DND-41 (cell line): Measurements from ENCODE around the gene PRMT1.

Experiments used
- ATAC-seq: fragments of 200-7000 bp; cut with Tn5 transposase; 3 replicates; pipeline ENCODE4 v1.9.1; 2021; ENCODE audit warnings: low read depth; ENCODE audit not compliant: insufficient read depth
- DNase-seq: peaks from one replicate; pipeline ENCODE4 v3.0.0-alpha.2; 2020
- H2AFZ ChIP-seq: 2 replicates; pipeline ENCODE4 v1.6.0; 2012; ENCODE audit warnings: low read depth, low read length
- H3K27ac ChIP-seq: 2 replicates; pipeline ENCODE4 v1.5.1; 2012; ENCODE audit warnings: low read length, inconsistent platforms
- H3K27me3 ChIP-seq: fragments of 200-600 bp; sonication (generic); 2 replicates; pipeline ENCODE4 v1.6.0; 2012; ENCODE audit warnings: low read length, mild to moderate bottlenecking, inconsistent platforms; ENCODE audit not compliant: insufficient read depth, poor library complexity
- H3K36me3 ChIP-seq: 2 replicates; pipeline ENCODE4 v1.5.1; 2012; ENCODE audit warnings: low read length, inconsistent platforms; ENCODE audit not compliant: insufficient read depth
- H3K4me1 ChIP-seq: 2 replicates; pipeline ENCODE4 v1.5.1; 2012; ENCODE audit warnings: mild to moderate bottlenecking, low read length; ENCODE audit not compliant: insufficient read depth
- H3K4me2 ChIP-seq: 2 replicates; pipeline ENCODE4 v1.6.0; 2012; ENCODE audit warnings: mild to moderate bottlenecking, moderate library complexity, low read length, inconsistent platforms; ENCODE audit not compliant: insufficient read depth
- H3K4me3 ChIP-seq, 2 experiments: fragments of 200-600 bp in 1 of 2; shearing (Covaris generic) in 1 of 2; 2 replicates each; pipeline ENCODE4 v1.5.1; 2012 to 2016; ENCODE audit warnings: inconsistent platforms in 2 of 2, low read length in 2 of 2, mild to moderate bottlenecking in 2 of 2, low read depth in 1 of 2, moderate library complexity in 1 of 2
- H3K79me2 ChIP-seq: 2 replicates; pipeline ENCODE4 v1.6.0; 2012; ENCODE audit warnings: low read length, inconsistent platforms; ENCODE audit not compliant: insufficient read depth
- H3K9ac ChIP-seq: 2 replicates; pipeline ENCODE4 v1.6.0; 2012; ENCODE audit warnings: low read depth, mild to moderate bottlenecking, inconsistent platforms, low read length, moderate library complexity
- H3K9me3 ChIP-seq: 2 replicates; pipeline ENCODE4 v1.5.1; 2012; ENCODE audit warnings: low read length, moderate library complexity, mild to moderate bottlenecking, inconsistent platforms; ENCODE audit not compliant: insufficient read depth, severe bottlenecking
- H4K20me1 ChIP-seq: 2 replicates; pipeline ENCODE4 v1.6.0; 2012; ENCODE audit warnings: low read length; ENCODE audit not compliant: insufficient read depth
- CTCF ChIP-seq: IDR thresholded peaks from 2 replicates; pipeline ENCODE4 v1.5.1; 2012; ENCODE audit warnings: borderline replicate concordance, low read length, moderate library complexity, mild to moderate bottlenecking; ENCODE audit not compliant: poor library complexity, severe bottlenecking; ENCODE audit errors: extremely low read depth
- EZH2 ChIP-seq: IDR thresholded peaks from 3 replicates; pipeline ENCODE4 v1.6.1; 2012; ENCODE audit warnings: borderline replicate concordance, low read depth, mild to moderate bottlenecking, moderate library complexity, low read length, inconsistent platforms; ENCODE audit not compliant: severe bottlenecking

The PRMT1 gene

GRCh38 chr19:49640113-49640898 is 36.8 kb upstream of the PRMT1 start, which contains the start of gene RRAS:
TSS of gene RRAS (minus strand) at chr19:49640143. CDS start at chr19:49640098, 45 bp downstream.
- H3K4me1 ChIP-seq, result peaks cover 42% of the 10 kb centered on the region
- peak; percentile 81 for ATAC-seq
- peak within 1 kb of the TSS; percentile 88 for H3K4me2 ChIP-seq
- peak; percentile 1 for TF ChIP-seq CTCF
- no peak for TF ChIP-seq EZH2
- H3K36me3 ChIP-seq, result peaks cover 13% of the 10 kb centered on the region
- peaks cover 16% of the 10 kb centered on the region for H4K20me1 ChIP-seq
- H3K9ac ChIP-seq, result peak within 1 kb of the TSS; percentile 99
- peak within 1 kb of the TSS; percentile 62 for H2AFZ ChIP-seq
- peak within 1 kb of the TSS; percentile 54 to 91 for H3K4me3 ChIP-seq
- H3K27me3 ChIP-seq, result no peaks in the 10 kb centered on the region
- peaks cover 41% of the 10 kb centered on the region for H3K79me2 ChIP-seq
- DNase-seq, result peak; percentile 100
- no peaks in the 10 kb centered on the region for H3K9me3 ChIP-seq
- peak within 1 kb of the TSS; percentile 92 for H3K27ac ChIP-seq

GRCh38 chr19:49641688-49642491 is 35.2 kb upstream of the PRMT1 start, which contains the start of gene SCAF1:
TSS of gene SCAF1 (plus strand) at chr19:49642209. CDS start at chr19:49645027, 2,818 bp downstream.
- Histone ChIP-seq H3K36me3 (peaks cover 29% of the 10 kb centered on the region), H3K27me3 (no peaks in the 10 kb centered on the region), H3K4me2 (peak within 1 kb of the TSS; percentile 99), H3K27ac (peak within 1 kb of the TSS; percentile 94), H3K9ac (peak within 1 kb of the TSS; percentile 99), H3K9me3 (no peaks in the 10 kb centered on the region), H3K4me3 (peak within 1 kb of the TSS; percentile 91 to 100), H2AFZ (peak within 1 kb of the TSS; percentile 74), H3K79me2 (peaks cover 57% of the 10 kb centered on the region), H3K4me1 (peaks cover 46% of the 10 kb centered on the region), H4K20me1 (peaks cover 30% of the 10 kb centered on the region)
- ATAC-seq, result peak; percentile 55
- DNase-seq, result peak; percentile 100
- TF ChIP-seq EZH2, result no peak
- no peak for TF ChIP-seq CTCF

GRCh38 chr19:49642492-49643035 is 34.5 kb upstream of the PRMT1 start:
- no peak for ATAC-seq
- Histone ChIP-seq H3K9me3 (no peaks in the 10 kb centered on the region), H3K27me3 (no peaks in the 10 kb centered on the region), H4K20me1 (peaks cover 34% of the 10 kb centered on the region), H3K79me2 (peaks cover 64% of the 10 kb centered on the region), H3K9ac (peak overlapping the region; percentile 99), H3K4me3 (peak overlapping the region; percentile 91 to 100), H3K36me3 (peaks cover 36% of the 10 kb centered on the region), H3K4me1 (peaks cover 46% of the 10 kb centered on the region), H2AFZ (peak overlapping the region; percentile 74), H3K4me2 (peak overlapping the region; percentile 99), H3K27ac (peak overlapping the region; percentile 94)
- TF ChIP-seq EZH2 (no peak), CTCF (no peak)
- DNase-seq, result no peak
